Measurements from ENCODE around the gene MYO5C.

MYO5C gene

GRCh38 chr15:52277575-52277974 is 18.0 kb downstream of the MYO5C start:
- H3K4me3 ChIP-seq (ENCODE audit: low read length): no peak overlapping the region
- H3K4me1 ChIP-seq (ENCODE audit: control insufficient read depth, insufficient read depth, low read length): no peaks in the 10 kb centered on the region
- no peak overlapping the region for H3K4me2 ChIP-seq (ENCODE audit: low read length)
- H3K36me3 ChIP-seq (ENCODE audit: insufficient read depth, low read length): no peaks in the 10 kb centered on the region
- H3K27me3 ChIP-seq (ENCODE audit: control insufficient read depth, insufficient read depth, low read length): peaks cover 56% of the 10 kb centered on the region
- H3K9me3 ChIP-seq (replicated peaks; ENCODE audit: low read length): no peaks in the 10 kb centered on the region
- H3K9ac ChIP-seq (ENCODE audit: low read depth, low read length): no peak overlapping the region

- no peaks in the 10 kb centered on the region for H3K36me3 ChIP-seq (ENCODE audit: insufficient read depth, low read length)
- no peaks in the 10 kb centered on the region for H3K9me3 ChIP-seq (replicated peaks; ENCODE audit: low read length)
Measured at GRCh38 chr15:52276256-52276770, 19.3 kb downstream of the MYO5C start.

GRCh38 chr15:52263563-52264282 is 31.9 kb downstream of the MYO5C start:
- no peaks in the 10 kb centered on the region for H3K36me3 ChIP-seq (ENCODE audit: insufficient read depth, low read length)
- no peaks in the 10 kb centered on the region for H3K9me3 ChIP-seq (replicated peaks; ENCODE audit: low read length)
- H3K4me2 ChIP-seq (ENCODE audit: low read length): no peak overlapping the region
- peaks cover 11% of the 10 kb centered on the region for H3K4me1 ChIP-seq (ENCODE audit: control insufficient read depth, insufficient read depth, low read length)
- H3K27me3 ChIP-seq (ENCODE audit: control insufficient read depth, insufficient read depth, low read length): peaks cover 7% of the 10 kb centered on the region
- H3K9ac ChIP-seq (ENCODE audit: low read depth, low read length): no peak overlapping the region
- no peak overlapping the region for H3K4me3 ChIP-seq (ENCODE audit: low read length)

More at GRCh38 chr15:52276256-52276770, 19.3 kb downstream of the MYO5C start:
- Histone ChIP-seq H3K4me3 (ENCODE audit: low read length) (no peak overlapping the region), H3K27me3 (ENCODE audit: control insufficient read depth, insufficient read depth, low read length) (peaks cover 46% of the 10 kb centered on the region), H3K9ac (ENCODE audit: low read depth, low read length) (no peak overlapping the region), H3K4me2 (ENCODE audit: low read length) (no peak overlapping the region), H3K4me1 (ENCODE audit: control insufficient read depth, insufficient read depth, low read length) (no peaks in the 10 kb centered on the region)

GRCh38 chr15:52262364-52262763 is 33.2 kb downstream of the MYO5C start:
- Histone ChIP-seq H3K36me3 (ENCODE audit: insufficient read depth, low read length) (no peaks in the 10 kb centered on the region), H3K4me1 (ENCODE audit: control insufficient read depth, insufficient read depth, low read length) (peaks cover 20% of the 10 kb centered on the region), H3K4me2 (ENCODE audit: low read length) (no peak overlapping the region), H3K27me3 (ENCODE audit: control insufficient read depth, insufficient read depth, low read length) (peaks cover 7% of the 10 kb centered on the region), H3K4me3 (ENCODE audit: low read length) (no peak overlapping the region), H3K9me3 (replicated peaks; ENCODE audit: low read length) (no peaks in the 10 kb centered on the region), H3K9ac (ENCODE audit: low read depth, low read length) (no peak overlapping the region)

- Histone ChIP-seq H3K36me3 (ENCODE audit: insufficient read depth, low read length) (no peaks in the 10 kb centered on the region), H3K9me3 (replicated peaks; ENCODE audit: low read length) (no peaks in the 10 kb centered on the region), H3K4me3 (ENCODE audit: low read length) (no peak overlapping the region), H3K27me3 (ENCODE audit: control insufficient read depth, insufficient read depth, low read length) (peaks cover 3% of the 10 kb centered on the region), H3K9ac (ENCODE audit: low read depth, low read length) (no peak overlapping the region), H3K4me2 (ENCODE audit: low read length) (peak overlapping the region; percentile 41), H3K4me1 (ENCODE audit: control insufficient read depth, insufficient read depth, low read length) (peaks cover 27% of the 10 kb centered on the region)
Measured at GRCh38 chr15:52261498-52262242, 33.9 kb downstream of the MYO5C start.

GRCh38 chr15:52261026-52261425 is 34.6 kb downstream of the MYO5C start:
- no peaks in the 10 kb centered on the region for H3K36me3 ChIP-seq (ENCODE audit: insufficient read depth, low read length)
- no peak overlapping the region for H3K4me2 ChIP-seq (ENCODE audit: low read length)
- peaks cover 30% of the 10 kb centered on the region for H3K4me1 ChIP-seq (ENCODE audit: control insufficient read depth, insufficient read depth, low read length)
- H3K9me3 ChIP-seq (replicated peaks; ENCODE audit: low read length): no peaks in the 10 kb centered on the region
- H3K9ac ChIP-seq (ENCODE audit: low read depth, low read length): no peak overlapping the region
- H3K27me3 ChIP-seq (ENCODE audit: control insufficient read depth, insufficient read depth, low read length): peaks cover 3% of the 10 kb centered on the region
- no peak overlapping the region for H3K4me3 ChIP-seq (ENCODE audit: low read length)

GRCh38 chr15:52259503-52259902 is 36.1 kb downstream of the MYO5C start:
- Histone ChIP-seq H3K4me1 (ENCODE audit: control insufficient read depth, insufficient read depth, low read length) (peaks cover 40% of the 10 kb centered on the region), H3K36me3 (ENCODE audit: insufficient read depth, low read length) (no peaks in the 10 kb centered on the region), H3K27me3 (ENCODE audit: control insufficient read depth, insufficient read depth, low read length) (no peaks in the 10 kb centered on the region)

GRCh38 chr15:52258461-52258860 is 37.1 kb downstream of the MYO5C start:
- Histone ChIP-seq H3K9me3 (replicated peaks; ENCODE audit: low read length) (no peaks in the 10 kb centered on the region), H3K4me2 (ENCODE audit: low read length) (no peak overlapping the region), H3K4me3 (ENCODE audit: low read length) (no peak overlapping the region), H3K4me1 (ENCODE audit: control insufficient read depth, insufficient read depth, low read length) (peaks cover 49% of the 10 kb centered on the region), H3K27me3 (ENCODE audit: control insufficient read depth, insufficient read depth, low read length) (no peaks in the 10 kb centered on the region), H3K9ac (ENCODE audit: low read depth, low read length) (no peak overlapping the region), H3K36me3 (ENCODE audit: insufficient read depth, low read length) (no peaks in the 10 kb centered on the region)

More at GRCh38 chr15:52259503-52259902, 36.1 kb downstream of the MYO5C start:
- Histone ChIP-seq H3K4me3 (ENCODE audit: low read length) (no peak overlapping the region), H3K4me2 (ENCODE audit: low read length) (no peak overlapping the region), H3K9ac (ENCODE audit: low read depth, low read length) (no peak overlapping the region), H3K9me3 (replicated peaks; ENCODE audit: low read length) (no peaks in the 10 kb centered on the region)

- no peaks in the 10 kb centered on the region for H3K27me3 ChIP-seq (ENCODE audit: control insufficient read depth, insufficient read depth, low read length)
- H3K36me3 ChIP-seq (ENCODE audit: insufficient read depth, low read length): no peaks in the 10 kb centered on the region
- H3K9ac ChIP-seq (ENCODE audit: low read depth, low read length): no peak overlapping the region
- peaks cover 55% of the 10 kb centered on the region for H3K4me1 ChIP-seq (ENCODE audit: control insufficient read depth, insufficient read depth, low read length)
- no peak overlapping the region for H3K4me3 ChIP-seq (ENCODE audit: low read length)
- peak overlapping the region; percentile 1 for H3K4me2 ChIP-seq (ENCODE audit: low read length)
- no peaks in the 10 kb centered on the region for H3K9me3 ChIP-seq (replicated peaks; ENCODE audit: low read length)
Measured at GRCh38 chr15:52257734-52258062, 37.9 kb downstream of the MYO5C start.

- Histone ChIP-seq H3K27me3 (ENCODE audit: control insufficient read depth, insufficient read depth, low read length) (no peaks in the 10 kb centered on the region), H3K4me3 (ENCODE audit: low read length) (no peak overlapping the region), H3K9ac (ENCODE audit: low read depth, low read length) (no peak overlapping the region), H3K4me1 (ENCODE audit: control insufficient read depth, insufficient read depth, low read length) (peaks cover 57% of the 10 kb centered on the region), H3K9me3 (replicated peaks; ENCODE audit: low read length) (no peaks in the 10 kb centered on the region), H3K4me2 (ENCODE audit: low read length) (peak overlapping the region; percentile 1), H3K36me3 (ENCODE audit: insufficient read depth, low read length) (no peaks in the 10 kb centered on the region)
Measured at GRCh38 chr15:52256930-52257733, 38.5 kb downstream of the MYO5C start.

GRCh38 chr15:52256366-52256765 is 39.2 kb downstream of the MYO5C start:
- no peaks in the 10 kb centered on the region for H3K27me3 ChIP-seq (ENCODE audit: control insufficient read depth, insufficient read depth, low read length)
- H3K4me2 ChIP-seq (ENCODE audit: low read length): peak overlapping the region; percentile 62
- no peak overlapping the region for H3K9ac ChIP-seq (ENCODE audit: low read depth, low read length)
- H3K9me3 ChIP-seq (replicated peaks; ENCODE audit: low read length): no peaks in the 10 kb centered on the region
- H3K4me3 ChIP-seq (ENCODE audit: low read length): no peak overlapping the region
- H3K36me3 ChIP-seq (ENCODE audit: insufficient read depth, low read length): no peaks in the 10 kb centered on the region
- H3K4me1 ChIP-seq (ENCODE audit: control insufficient read depth, insufficient read depth, low read length): peaks cover 52% of the 10 kb centered on the region

Data from skeletal muscle satellite cell (primary cell).